H9 (cell line): Measurements from ENCODE around the gene MTHFD1L. TPM values are rescaled to one million over a fixed set of nuclear protein-coding genes. Genes with fewer than 3 reads are reported as not detected.

ENCODE experiments used
- DNase-seq: peaks from one replicate; pipeline ENCODE4 v3.0.0-alpha.2; 2017
- H2AFZ ChIP-seq: one replicate; pipeline ENCODE4 v1.6.1; 2013; ENCODE audit warnings: mild to moderate bottlenecking, low read length, control low read depth, moderate library complexity
- H2AK5ac ChIP-seq: 2 replicates; pipeline ENCODE4 v1.6.1; 2013; ENCODE audit warnings: low read length, control low read depth, mixed read lengths; ENCODE audit not compliant: insufficient read length
- H2BK120ac ChIP-seq: one replicate; pipeline ENCODE4 v1.6.1; 2013; ENCODE audit warnings: low read depth, mild to moderate bottlenecking, low read length, control low read depth, inconsistent platforms; ENCODE audit not compliant: poor library complexity, severe bottlenecking
- H2BK12ac ChIP-seq: 2 replicates; pipeline ENCODE4 v1.6.1; 2013; ENCODE audit warnings: low read length, control low read depth, mixed read lengths, low read depth; ENCODE audit not compliant: insufficient read length
- H2BK15ac ChIP-seq: 2 replicates; pipeline ENCODE4 v1.6.1; 2013; ENCODE audit warnings: low read depth, low read length, control low read depth
- H2BK20ac ChIP-seq: one replicate; pipeline ENCODE4 v1.6.1; 2013; ENCODE audit warnings: low read depth, mild to moderate bottlenecking, low read length, control low read depth, inconsistent platforms; ENCODE audit not compliant: poor library complexity, severe bottlenecking
- H2BK5ac ChIP-seq: 2 replicates; pipeline ENCODE4 v1.6.1; 2013; ENCODE audit warnings: low read length, control low read depth, mixed read lengths; ENCODE audit not compliant: insufficient read length
- H3K14ac ChIP-seq: 2 replicates; pipeline ENCODE4 v1.6.1; 2013; ENCODE audit warnings: low read length, control low read depth; ENCODE audit not compliant: insufficient read depth
- H3K18ac ChIP-seq: 2 replicates; pipeline ENCODE4 v1.6.1; 2013; ENCODE audit warnings: low read depth, mild to moderate bottlenecking, mixed read lengths, low read length, control low read depth; ENCODE audit not compliant: insufficient read length
- H3K23ac ChIP-seq: 2 replicates; pipeline ENCODE4 v1.6.1; 2013; ENCODE audit warnings: low read length, control low read depth, mixed read lengths, low read depth; ENCODE audit not compliant: insufficient read length
- H3K23me2 ChIP-seq: 2 replicates; pipeline ENCODE4 v1.6.1; 2013; ENCODE audit warnings: low read depth, mild to moderate bottlenecking, mixed read lengths, low read length, control low read depth; ENCODE audit not compliant: insufficient read length, poor library complexity, severe bottlenecking
- H3K27ac ChIP-seq: 2 replicates; pipeline ENCODE4 v1.5.1; 2013; ENCODE audit warnings: low read length, control low read depth, mixed read lengths, low read depth; ENCODE audit not compliant: insufficient read length
- H3K27me3 ChIP-seq: 2 replicates; pipeline ENCODE4 v1.6.1; 2013; ENCODE audit warnings: low read length, control low read depth, inconsistent platforms; ENCODE audit not compliant: insufficient read depth
- H3K4ac ChIP-seq: 2 replicates; pipeline ENCODE4 v1.6.1; 2013; ENCODE audit warnings: low read depth, mild to moderate bottlenecking, control low read depth, inconsistent platforms, low read length, moderate library complexity
- H3K4me1 ChIP-seq: 2 replicates; pipeline ENCODE4 v1.6.1; 2013; ENCODE audit warnings: low read length, control low read depth, inconsistent platforms; ENCODE audit not compliant: insufficient read depth
- H3K4me2 ChIP-seq: 2 replicates; pipeline ENCODE4 v1.6.1; 2013; ENCODE audit warnings: low read length, control low read depth, mixed read lengths; ENCODE audit not compliant: insufficient read length, insufficient read depth
- H3K56ac ChIP-seq: 2 replicates; pipeline ENCODE4 v1.6.1; 2013; ENCODE audit warnings: low read depth, mild to moderate bottlenecking, mixed read lengths, low read length, control low read depth; ENCODE audit not compliant: insufficient read length
- H3K79me1 ChIP-seq: 2 replicates; pipeline ENCODE4 v1.6.1; 2013; ENCODE audit warnings: low read depth, mild to moderate bottlenecking, moderate library complexity, low read length, control low read depth, inconsistent platforms; ENCODE audit not compliant: insufficient read depth, poor library complexity, severe bottlenecking
- H3K79me2 ChIP-seq: 2 replicates; pipeline ENCODE4 v1.6.1; 2013; ENCODE audit warnings: low read length, control low read depth, inconsistent platforms; ENCODE audit not compliant: insufficient read depth
- H3K9ac ChIP-seq: 2 replicates; pipeline ENCODE4 v1.6.1; 2013; ENCODE audit warnings: low read length, control low read depth, mixed read lengths; ENCODE audit not compliant: insufficient read length; ENCODE audit errors: extremely low read depth
- H3K9me3 ChIP-seq: one replicate; pipeline ENCODE4 v1.6.1; 2013; ENCODE audit warnings: low read depth, low read length, inconsistent platforms; ENCODE audit not compliant: control insufficient read depth
- H3T11ph ChIP-seq: one replicate; pipeline ENCODE4 v1.6.1; 2013; ENCODE audit warnings: mild to moderate bottlenecking, low read length, control low read depth, inconsistent platforms
- H4K20me1 ChIP-seq: one replicate; pipeline ENCODE4 v1.6.1; 2013; ENCODE audit not compliant: control insufficient read depth, insufficient read length, insufficient read depth
- H4K5ac ChIP-seq: 2 replicates; pipeline ENCODE4 v1.6.1; 2013; ENCODE audit warnings: low read depth, mild to moderate bottlenecking, mixed read lengths, low read length, control low read depth; ENCODE audit not compliant: insufficient read length
- H4K8ac ChIP-seq: replicated peaks from 2 replicates; pipeline ENCODE4 v1.6.1; 2013; ENCODE audit warnings: low read length, control low read depth, mixed read lengths, low read depth; ENCODE audit not compliant: insufficient read length
- H4K91ac ChIP-seq: 2 replicates; pipeline ENCODE4 v1.6.1; 2013; ENCODE audit warnings: low read depth, mild to moderate bottlenecking, moderate library complexity, mixed read lengths, low read length, control low read depth; ENCODE audit not compliant: insufficient read length
- H3K27ac Mint-ChIP-seq, 3 experiments: 2 replicates in 2 of 3; 3 replicates in 1 of 3; pipeline ENCODE4 v1.8.0; 2020 to 2021; ENCODE audit warnings: mixed read lengths in 3 of 3, mild to moderate bottlenecking in 1 of 3, moderate library complexity in 1 of 3
- H3K27me3 Mint-ChIP-seq: 2 replicates; pipeline ENCODE4 v1.8.0; 2021; ENCODE audit warnings: low read depth, mild to moderate bottlenecking, moderate library complexity, mixed read lengths
- H3K36me3 Mint-ChIP-seq, 3 experiments: 2 replicates in 2 of 3; 3 replicates in 1 of 3; pipeline ENCODE4 v1.8.0; 2020 to 2021; ENCODE audit warnings: low read depth in 3 of 3, mixed read lengths in 3 of 3; ENCODE audit not compliant: insufficient read depth in 1 of 3
- H3K4me1 Mint-ChIP-seq, 2 experiments: 2 replicates each; pipeline ENCODE4 v1.8.0; 2020; ENCODE audit warnings: mixed read lengths in 2 of 2
- H3K4me3 Mint-ChIP-seq, 2 experiments: 2 replicates in 1 of 2; 3 replicates in 1 of 2; pipeline ENCODE4 v1.8.0; 2020 to 2021; ENCODE audit warnings: mild to moderate bottlenecking in 2 of 2, mixed read lengths in 2 of 2, moderate library complexity in 1 of 2
- H3K9me3 Mint-ChIP-seq, 2 experiments: 2 replicates in 1 of 2; 3 replicates in 1 of 2; pipeline ENCODE4 v1.8.0; 2020; ENCODE audit warnings: mild to moderate bottlenecking in 2 of 2, mixed read lengths in 2 of 2, moderate library complexity in 1 of 2
- CTCF ChIP-seq: fragments of 200-600 bp; sonication (generic); conservative IDR thresholded peaks from 3 replicates; pipeline ENCODE4 v1.8.0; 2021; ENCODE audit warnings: antibody characterized with exemption, mild to moderate bottlenecking
- WGBS: extraction: QIAGEN DNeasy Blood & Tissue Kit; methylation state at CpG from one replicate; pipeline ENCODE4 v1.1.7; 2013; ENCODE audit warnings: missing lambda C conversion rate, low lambda C conversion rate, mixed read lengths; ENCODE audit not compliant: insufficient read length; ENCODE audit errors: extremely low coverage; 5-methylcytosine and 5-hydroxymethylcytosine counted together
- total RNA-seq: library from RNA; stranded (reverse); gene quantifications from 2 replicates; pipeline ENCODE4 v1.2.1, GENCODE V29; 2021

Gene MTHFD1L
- total RNA-seq, 1 experiment from 2014 or later: 90.2 TPM

- Histone ChIP-seq H2BK15ac (no peak overlapping the region), H3K27me3 (no peaks in the 10 kb centered on the region), H3K4me1 (peaks cover 2% of the 10 kb centered on the region), H3K4me2 (peak overlapping the region; percentile 48), H3K79me2 (peaks cover 14% of the 10 kb centered on the region; the same call in 1 of the 2 replicates), H3K56ac (no peak overlapping the region), H3K4ac (no peak overlapping the region), H3T11ph (no peak overlapping the region), H2AFZ (no peak overlapping the region), H3K9ac (no peak overlapping the region), H3K23me2 (peaks cover 3% of the 10 kb centered on the region), H2BK12ac (no peak overlapping the region), H2BK5ac (no peak overlapping the region), H4K8ac (no peak overlapping the region), H4K5ac (no peak overlapping the region), H4K20me1 (no peaks in the 10 kb centered on the region), H2BK20ac (no peak overlapping the region), H3K9me3 (no peaks in the 10 kb centered on the region), H3K14ac (no peak overlapping the region), H3K18ac (no peak overlapping the region), H3K27ac (peak overlapping the region; percentile 78), H2BK120ac (no peak overlapping the region), H3K79me1 (peaks cover 7% of the 10 kb centered on the region), H3K23ac (no peak overlapping the region), H4K91ac (no peak overlapping the region), H2AK5ac (no peak overlapping the region)
- peak; percentile 79 for DNase-seq
- WGBS: no CpG with 5 or more reads among the region's 9 CpGs
- H3K4me1 Mint-ChIP-seq: peaks cover 45 to 50% of the 10 kb centered on the region in 2 experiments
- H3K9me3 Mint-ChIP-seq: no peaks in the 10 kb centered on the region
- no peaks in the 10 kb centered on the region for H3K27me3 Mint-ChIP-seq
- peak overlapping the region; percentile 13 to 62; a peak in 4 of 5 replicates for H3K4me3 Mint-ChIP-seq
- H3K36me3 Mint-ChIP-seq: peaks cover 17 to 37% (median 30%) of the 10 kb centered on the region in 3 experiments; a peak in 6 of 7 replicates
- no peak for TF ChIP-seq CTCF
- H3K27ac Mint-ChIP-seq: peak overlapping the region; percentile 93 to 97 (median 94)
Measured at GRCh38 chr6:150878347-150879213, 13.1 kb downstream of the MTHFD1L start.
